GM18508 (cell line): ENCODE data around the gene RAPSN.

Source experiments
- ATAC-seq: cut with Tn5 transposase; IDR thresholded peaks from one replicate; pipeline ENCODE4 v1.9.1; 2021; ENCODE audit warnings: moderate number of reproducible peaks; ENCODE audit not compliant: insufficient read depth, unreplicated experiment

The RAPSN gene

DNA sequence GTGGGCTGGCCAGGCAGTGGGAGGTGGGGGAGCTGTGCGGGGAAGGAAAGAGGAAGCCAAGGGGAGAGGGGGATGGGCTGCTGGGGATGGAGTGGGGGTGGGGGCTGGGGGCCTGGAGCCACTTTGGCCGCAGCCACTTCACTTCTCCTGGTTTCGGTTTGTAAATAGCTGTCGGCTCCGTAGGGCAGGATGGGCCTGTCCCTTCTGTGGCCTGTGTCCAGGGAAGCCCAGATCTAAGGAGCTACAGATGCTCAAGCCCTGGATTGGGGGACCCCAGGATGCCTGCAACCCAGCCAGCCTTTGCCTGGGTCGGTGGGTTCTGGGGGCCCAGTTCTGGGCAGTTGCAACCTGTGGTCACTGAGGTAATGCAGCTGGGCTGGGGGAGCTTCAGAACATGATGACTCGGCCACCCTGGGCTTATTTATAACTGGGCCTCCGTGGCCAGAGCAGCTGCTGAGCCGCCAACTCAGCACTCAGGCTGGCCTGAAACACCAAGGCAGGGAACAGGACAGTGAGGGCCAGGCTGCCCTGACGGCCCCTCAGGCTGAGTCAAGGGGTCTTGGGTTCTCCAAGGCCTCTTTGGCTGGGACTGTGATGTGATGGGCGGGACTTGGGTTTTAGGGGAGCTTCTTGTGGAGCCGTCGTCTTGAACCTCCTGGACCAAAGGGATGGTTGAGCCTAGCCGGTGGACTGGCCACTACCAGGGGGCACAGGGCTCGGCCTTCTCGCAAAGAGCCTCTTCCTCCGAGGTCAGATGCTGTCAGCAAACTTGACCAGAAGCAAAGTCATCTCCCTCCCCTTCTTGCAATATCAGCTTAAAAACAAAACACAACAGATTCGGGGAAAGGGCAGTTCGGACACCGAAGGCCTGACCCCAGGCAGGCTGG lies 55.5 kb downstream of the RAPSN start:
- ATAC-seq, result no peak

DNA sequence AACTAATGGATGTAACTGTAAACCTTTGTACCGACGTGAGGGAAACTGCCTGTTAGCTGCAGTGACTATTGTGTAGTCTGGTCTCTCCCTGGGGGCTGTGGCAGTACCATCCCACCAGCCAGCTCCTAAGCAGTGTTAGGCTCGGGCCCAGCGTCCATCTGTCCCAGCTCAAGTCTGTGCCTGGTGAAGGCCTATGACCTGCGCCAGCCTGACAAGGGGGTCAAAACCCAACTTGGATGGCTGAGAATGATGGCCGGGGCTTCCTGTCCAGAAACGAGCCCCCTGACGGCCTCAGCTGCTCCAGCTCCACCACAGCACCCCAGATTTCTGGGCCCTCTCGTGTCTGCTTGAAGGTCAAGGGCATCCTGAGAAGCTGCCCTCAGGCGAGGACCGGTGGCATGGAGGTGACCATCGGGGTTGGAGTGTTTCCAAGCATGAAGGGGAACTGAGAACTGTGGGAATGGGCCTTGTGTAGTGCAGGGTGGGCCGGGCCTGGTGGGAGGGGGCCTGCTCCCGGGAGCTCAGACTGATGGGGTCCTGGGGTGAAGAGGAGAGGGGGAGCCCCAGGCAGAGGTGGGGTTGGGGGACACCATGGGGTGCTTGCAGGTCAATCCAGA lies 56.3 kb downstream of the RAPSN start:
- ATAC-seq, result no peak

DNA sequence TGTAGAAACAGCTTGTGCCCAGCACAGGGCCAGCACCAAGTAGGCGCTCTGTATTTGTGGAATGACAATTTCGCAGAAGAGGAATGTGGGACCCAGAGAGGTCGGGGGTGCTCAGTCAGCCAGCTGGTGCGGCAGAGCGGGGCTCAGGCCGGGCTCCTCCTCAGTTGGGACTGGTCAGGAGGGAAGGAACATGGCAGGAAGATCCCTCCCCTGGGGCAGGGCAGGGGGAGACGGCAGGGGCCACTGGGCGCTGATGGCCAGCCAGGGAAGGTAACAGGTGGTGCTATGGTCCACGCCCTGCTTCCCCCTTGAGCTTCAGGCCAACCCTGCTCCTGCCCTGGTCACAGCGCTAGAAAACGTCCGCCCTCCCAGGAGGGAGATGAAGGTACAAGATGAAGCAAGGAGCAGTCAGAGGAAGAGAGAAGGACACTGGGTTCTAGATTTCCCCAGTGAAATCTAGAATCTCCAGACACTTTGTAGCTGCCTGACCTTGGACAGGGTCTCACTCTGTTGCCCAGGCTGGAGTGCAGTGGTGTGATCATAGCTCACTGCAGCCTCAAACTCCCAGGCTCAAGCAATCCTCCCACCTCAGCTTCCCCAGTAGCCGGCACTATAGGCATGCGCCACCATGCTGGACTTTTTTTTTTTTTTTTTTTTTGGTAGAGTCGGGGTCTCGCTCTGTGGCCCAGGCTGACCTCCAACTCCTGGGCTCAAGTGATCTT lies 57.1 kb downstream of the RAPSN start:
- no peak for ATAC-seq

DNA sequence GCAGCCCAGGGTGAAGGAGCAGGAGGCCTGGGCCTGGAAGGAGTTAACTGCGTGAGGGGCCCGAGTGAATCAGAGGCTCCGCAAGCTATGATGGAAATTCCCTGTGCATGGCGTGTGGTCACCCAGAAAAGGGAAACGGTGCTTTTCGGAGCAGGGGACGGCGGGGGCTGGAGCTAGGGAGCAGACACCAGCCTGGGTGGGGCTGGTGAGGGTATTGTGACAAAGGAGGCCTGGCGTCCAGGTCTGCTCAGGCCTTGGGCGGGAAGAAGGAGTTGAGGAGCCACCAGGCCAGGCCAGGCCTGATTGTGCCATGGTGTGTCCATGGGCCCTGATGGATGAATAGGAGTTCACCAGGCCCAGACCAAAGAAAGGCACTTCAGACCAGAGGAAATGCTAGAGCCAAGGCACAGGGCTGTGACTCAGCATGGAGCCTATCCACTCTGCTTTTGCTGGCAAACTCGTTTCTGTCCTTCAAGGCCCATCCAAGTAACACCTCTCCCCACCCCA lies 57.8 kb downstream of the RAPSN start:
- ATAC-seq, result no peak

DNA sequence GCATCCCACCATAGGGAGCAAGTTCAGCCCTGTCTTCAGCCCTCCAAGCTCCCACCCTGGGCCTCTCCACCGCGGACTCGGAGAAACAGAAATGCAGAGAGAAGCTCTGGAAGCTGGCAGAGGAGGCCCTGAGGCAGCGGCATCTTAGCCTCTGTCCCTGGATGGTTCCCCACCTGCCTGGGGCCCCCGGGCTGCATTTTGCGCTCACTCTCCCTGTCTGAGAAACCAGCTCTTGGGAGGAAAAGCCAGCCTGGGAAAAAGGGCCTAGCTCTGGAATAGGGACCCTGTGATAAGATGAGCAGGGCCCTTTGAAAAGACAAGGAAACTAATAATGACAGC lies 58.5 kb downstream of the RAPSN start:
- ATAC-seq, result no peak

DNA sequence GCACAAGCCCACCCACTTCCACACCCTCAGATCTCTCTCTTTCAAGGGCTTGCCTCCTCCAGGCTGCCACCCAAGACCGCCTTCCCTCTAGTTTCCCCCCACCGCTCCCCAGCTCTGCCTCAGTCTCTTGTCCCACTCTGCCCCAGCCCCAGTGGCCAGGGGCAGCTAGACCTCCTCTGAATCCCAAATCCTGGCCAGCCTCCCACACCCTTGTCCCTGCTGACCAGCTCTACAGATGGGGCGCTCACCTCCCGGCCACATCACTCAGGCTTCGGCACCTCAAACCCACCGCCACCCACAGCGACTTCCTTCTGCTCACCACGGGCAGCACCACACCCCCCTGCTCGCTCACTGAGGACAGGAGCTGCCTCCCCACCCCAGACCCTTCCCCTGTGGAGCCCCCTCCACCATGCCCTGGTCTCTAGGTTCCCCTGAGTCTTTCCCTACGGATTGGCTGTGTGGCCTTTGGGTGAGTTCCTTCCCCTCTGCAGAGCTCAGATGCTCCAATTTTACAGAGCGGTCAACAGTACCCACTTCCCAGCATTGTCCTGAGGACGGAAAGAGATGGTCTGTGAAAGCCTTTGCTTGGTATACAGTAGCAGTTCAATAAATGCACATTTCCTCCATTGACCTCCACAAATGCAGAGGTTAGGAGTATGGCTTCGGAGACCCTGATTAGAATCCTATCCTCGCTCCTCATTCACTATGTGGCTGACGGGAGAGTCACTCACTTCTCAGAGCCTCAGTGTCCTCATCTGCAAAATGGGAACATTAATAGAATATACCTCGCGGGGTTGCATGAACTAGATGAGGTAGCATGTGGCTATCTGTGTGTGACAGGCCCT lies 59.1 kb downstream of the RAPSN start:
- ATAC-seq, result no peak

DNA sequence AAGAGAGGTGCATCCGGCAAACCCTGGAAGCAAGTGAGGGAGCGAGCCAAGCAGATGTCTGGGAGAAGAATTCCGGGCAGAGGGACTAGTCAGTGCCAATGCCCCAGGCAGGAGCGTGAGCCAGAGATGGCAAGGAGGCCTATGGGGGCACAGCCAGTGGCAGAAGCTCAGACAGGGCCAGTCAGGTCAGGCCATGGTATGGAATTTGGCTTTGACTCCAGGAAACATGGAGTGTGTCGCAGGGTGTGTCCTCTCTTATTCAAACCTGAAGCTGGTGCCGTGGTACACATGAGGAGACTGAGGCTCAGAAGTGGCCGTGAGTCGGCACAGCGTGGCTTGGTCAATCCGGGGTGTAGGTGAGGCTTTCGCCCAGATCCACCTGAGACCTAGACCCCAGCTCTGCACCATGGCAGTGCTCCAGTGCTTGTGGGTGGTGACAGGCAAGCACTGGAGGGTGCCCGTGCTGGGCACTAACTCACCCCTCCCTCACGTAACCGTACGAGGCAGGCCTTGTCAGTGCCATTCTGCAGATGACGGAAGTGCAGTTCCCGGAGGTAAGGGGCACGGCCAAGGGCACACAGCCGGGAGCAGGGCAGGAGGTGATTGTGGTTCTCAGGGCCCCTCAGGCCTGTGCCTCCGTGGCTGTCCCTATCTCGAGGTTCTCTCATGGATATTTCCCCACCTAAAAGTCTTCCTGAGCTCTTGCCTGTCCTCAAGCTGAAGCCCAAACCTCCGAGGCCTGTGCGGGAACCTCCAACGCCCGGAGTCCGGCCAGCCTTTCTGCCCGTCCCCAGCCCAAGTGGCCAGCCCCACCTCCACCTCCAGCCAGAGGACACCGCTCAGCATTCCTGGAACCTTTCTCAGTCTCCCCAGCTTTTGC lies 60.0 kb downstream of the RAPSN start:
- no peak for ATAC-seq

DNA sequence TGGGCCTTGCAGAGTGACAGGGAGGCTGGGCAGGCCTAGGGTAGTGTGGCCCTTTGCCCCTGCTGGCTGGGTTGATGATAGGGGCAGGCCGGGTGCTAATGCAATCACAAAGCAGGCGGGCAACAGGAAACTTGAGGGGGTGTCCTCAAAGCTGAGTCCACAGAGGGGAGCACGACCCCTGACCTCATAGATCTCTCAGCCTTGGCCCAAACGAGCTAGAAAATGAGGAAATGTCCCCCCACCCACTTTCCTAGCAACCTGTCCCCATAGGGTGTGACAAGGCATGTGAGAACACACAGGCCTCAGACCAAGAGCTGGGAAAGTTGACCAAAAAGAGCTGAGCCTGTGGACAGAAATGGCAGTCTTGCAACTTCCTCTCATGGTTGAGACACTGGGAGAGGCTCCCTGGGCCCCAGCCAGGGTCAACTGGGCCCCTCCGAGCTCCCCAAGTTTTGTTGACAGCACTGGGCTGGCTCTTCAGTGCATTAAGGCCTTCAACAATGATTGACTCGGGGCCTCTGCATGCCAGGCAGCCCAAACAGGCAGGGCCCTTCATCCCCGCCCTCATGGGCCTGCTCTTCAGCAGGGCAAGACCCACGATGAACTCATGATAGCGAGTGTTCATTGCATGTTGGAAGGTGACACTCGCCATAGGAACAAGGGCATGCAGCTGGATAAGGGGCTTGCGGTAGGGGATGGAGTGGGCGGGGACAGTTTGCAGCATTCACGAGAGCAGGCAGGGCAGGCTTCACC lies 60.8 kb downstream of the RAPSN start:
- no peak for ATAC-seq
